GM18526 (cell line): ENCODE results near the gene BSN.

Source experiments
- POLR2A ChIP-seq: IDR thresholded peaks from 3 replicates; pipeline ENCODE4 v1.6.1; 2011; ENCODE audit not compliant: insufficient read length; ENCODE audit errors: extremely low read depth

Gene BSN

GRCh38 chr3:49706456-49707112 is 152.3 kb downstream of the BSN start:
- TF ChIP-seq POLR2A: no peak

GRCh38 chr3:49707113-49707480 is 152.8 kb downstream of the BSN start:
- TF ChIP-seq POLR2A: no peak

- TF ChIP-seq POLR2A: no peak
Observed at GRCh38 chr3:49709852-49710251, 155.6 kb downstream of the BSN start.

- TF ChIP-seq POLR2A: no peak
Observed at GRCh38 chr3:49711489-49711888, 157.2 kb downstream of the BSN start.

- TF ChIP-seq POLR2A: no peak
Observed at GRCh38 chr3:49712166-49712565, 157.9 kb downstream of the BSN start.

- TF ChIP-seq POLR2A: no peak
Observed at GRCh38 chr3:49712631-49713317, 158.5 kb downstream of the BSN start.

GRCh38 chr3:49713336-49714105 is 159.2 kb downstream of the BSN start:
- no peak for TF ChIP-seq POLR2A

GRCh38 chr3:49714728-49715550 is 160.7 kb downstream of the BSN start:
- TF ChIP-seq POLR2A: no peak

GRCh38 chr3:49715611-49716121 is 161.4 kb downstream of the BSN start:
- no peak for TF ChIP-seq POLR2A

GRCh38 chr3:49716169-49716568 is 161.9 kb downstream of the BSN start:
- no peak for TF ChIP-seq POLR2A

GRCh38 chr3:49716691-49717210 is 162.5 kb downstream of the BSN start:
- TF ChIP-seq POLR2A: no peak

- TF ChIP-seq POLR2A: no peak
Observed at GRCh38 chr3:49717211-49717958, 163.1 kb downstream of the BSN start.

GRCh38 chr3:49717959-49718857 is 163.9 kb downstream of the BSN start:
- TF ChIP-seq POLR2A: peak; percentile 24
